Measurements from ENCODE around the gene SLC35B2. TPM values are rescaled to one million over a fixed set of nuclear protein-coding genes. Genes with fewer than 3 reads are reported as not detected.

SLC35B2 gene
- total RNA-seq, 1 experiment from 2014 or later, result 143 TPM

GRCh38 chr6:44230034-44230675 is 27.2 kb downstream of the SLC35B2 start:
- H3K4me1 Mint-ChIP-seq (ENCODE audit: low read depth, unreplicated experiment), result peaks cover 34% of the 10 kb centered on the region
- CTCF ChIA-PET, result interaction anchor here (0.6 kb wide), 1 partner anchor 101 kb away, joined by 4 read pairs; no protein-coding TSS in a partner anchor
- intact Hi-C loops (cut with micrococcal nuclease; ENCODE audit: unreplicated experiment), result no loop called here
- no peaks in the 10 kb centered on the region for H3K27me3 Mint-ChIP-seq (ENCODE audit: unreplicated experiment)
- no peaks in the 10 kb centered on the region for H3K9me3 Mint-ChIP-seq (ENCODE audit: low read depth, unreplicated experiment)
- DNase-seq, result no peak
- H3K4me3 Mint-ChIP-seq (ENCODE audit: low read depth, unreplicated experiment), result no peak overlapping the region
- no TSS peak for BruUV-seq (replicated peaks)
- no peak overlapping the region for H3K27ac Mint-ChIP-seq (ENCODE audit: unreplicated experiment)
- TF ChIP-seq CTCF (IDR thresholded peaks at IDR 0.05; ENCODE audit: unreplicated experiment), result no peak
- H3K36me3 Mint-ChIP-seq (ENCODE audit: insufficient read depth, unreplicated experiment), result peaks cover 27% of the 10 kb centered on the region

DNA sequence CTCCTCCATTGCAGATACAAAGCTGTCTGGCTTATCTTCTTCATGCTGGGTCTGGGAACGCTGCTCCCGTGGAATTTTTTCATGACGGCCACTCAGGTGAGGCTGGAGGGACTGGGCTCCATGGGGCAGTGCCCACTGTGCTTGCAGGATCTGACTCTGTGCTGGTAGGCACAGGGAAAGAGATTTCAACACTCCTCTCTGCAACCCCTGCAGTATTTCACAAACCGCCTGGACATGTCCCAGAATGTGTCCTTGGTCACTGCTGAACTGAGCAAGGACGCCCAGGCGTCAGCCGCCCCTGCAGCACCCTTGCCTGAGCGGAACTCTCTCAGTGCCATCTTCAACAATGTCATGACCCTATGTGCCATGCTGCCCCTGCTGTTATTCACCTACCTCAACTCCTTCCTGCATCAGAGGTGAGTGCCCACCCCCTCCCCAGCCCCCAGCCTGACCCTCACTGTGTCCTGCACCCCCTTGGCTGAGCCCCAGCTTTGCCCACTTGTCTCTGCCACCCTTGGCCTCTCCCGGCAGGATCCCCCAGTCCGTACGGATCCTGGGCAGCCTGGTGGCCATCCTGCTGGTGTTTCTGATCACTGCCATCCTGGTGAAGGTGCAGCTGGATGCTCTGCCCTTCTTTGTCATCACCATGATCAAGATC is 27.8 kb downstream of the SLC35B2 start:
- Mint-ChIP-seq H3K36me3 (ENCODE audit: insufficient read depth, unreplicated experiment) (peaks cover 22% of the 10 kb centered on the region), H3K4me1 (ENCODE audit: low read depth, unreplicated experiment) (peaks cover 34% of the 10 kb centered on the region), H3K9me3 (ENCODE audit: low read depth, unreplicated experiment) (no peaks in the 10 kb centered on the region), H3K4me3 (ENCODE audit: low read depth, unreplicated experiment) (no peak overlapping the region), H3K27me3 (ENCODE audit: unreplicated experiment) (no peaks in the 10 kb centered on the region), H3K27ac (ENCODE audit: unreplicated experiment) (no peak overlapping the region)
- no peak for DNase-seq
- intact Hi-C loops (cut with micrococcal nuclease; ENCODE audit: unreplicated experiment), result no loop called here
- BruUV-seq (replicated peaks), result no TSS peak
- CTCF ChIA-PET, result no interaction called here
- TF ChIP-seq CTCF (IDR thresholded peaks at IDR 0.05; ENCODE audit: unreplicated experiment), result no peak

DNA sequence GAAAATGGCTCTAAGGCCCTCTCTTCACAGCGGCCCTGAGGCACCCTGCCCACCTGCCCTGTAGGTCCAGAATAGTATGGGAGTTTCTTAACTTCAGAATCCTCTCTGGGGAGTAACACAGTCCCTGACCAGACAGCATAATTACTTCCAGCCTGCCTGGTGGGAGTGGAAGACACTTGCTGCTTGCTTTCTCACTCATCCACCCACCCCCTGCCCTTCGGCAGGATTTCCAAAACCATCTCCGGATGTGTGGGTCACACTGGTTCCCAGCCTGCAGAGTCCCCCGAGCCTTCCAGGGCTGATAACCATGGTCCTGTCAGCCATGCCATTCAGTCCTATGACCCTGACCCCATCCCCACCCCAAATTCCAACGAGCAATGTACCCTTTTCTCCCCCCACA is 28.5 kb downstream of the SLC35B2 start:
- H3K9me3 Mint-ChIP-seq (ENCODE audit: low read depth, unreplicated experiment), result no peaks in the 10 kb centered on the region
- no peak overlapping the region for H3K27ac Mint-ChIP-seq (ENCODE audit: unreplicated experiment)
- CTCF ChIA-PET, result interaction anchor here (1.9 kb wide), 1 partner anchor 9 kb away, joined by 5 read pairs; no protein-coding TSS in a partner anchor
- peaks cover 34% of the 10 kb centered on the region for H3K4me1 Mint-ChIP-seq (ENCODE audit: low read depth, unreplicated experiment)
- intact Hi-C loops (cut with micrococcal nuclease; ENCODE audit: unreplicated experiment), result no loop called here
- peaks cover 20% of the 10 kb centered on the region for H3K36me3 Mint-ChIP-seq (ENCODE audit: insufficient read depth, unreplicated experiment)
- no peaks in the 10 kb centered on the region for H3K27me3 Mint-ChIP-seq (ENCODE audit: unreplicated experiment)
- no peak for TF ChIP-seq CTCF (IDR thresholded peaks at IDR 0.05; ENCODE audit: unreplicated experiment)
- no peak for DNase-seq
- H3K4me3 Mint-ChIP-seq (ENCODE audit: low read depth, unreplicated experiment), result no peak overlapping the region
- no TSS peak for BruUV-seq (replicated peaks)

DNA sequence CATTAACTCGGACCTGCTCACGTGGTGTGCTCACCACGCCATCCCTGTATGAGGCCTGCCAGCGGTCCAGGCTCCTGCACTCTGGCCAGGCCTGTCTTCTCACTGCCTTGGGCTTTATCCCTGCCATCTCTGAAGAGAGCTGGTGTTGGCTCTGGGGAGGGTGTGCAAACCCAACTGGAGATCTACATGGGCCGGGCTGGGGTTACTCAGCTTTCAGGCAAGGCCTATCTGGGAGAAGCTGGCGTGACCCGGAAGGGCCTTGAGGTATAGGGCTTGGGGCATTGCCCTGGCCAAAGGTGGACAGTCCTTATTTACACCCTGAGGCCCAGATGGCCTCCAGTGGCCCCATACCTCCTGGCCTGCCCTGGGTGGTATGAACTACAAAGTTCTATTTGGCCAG is 28.9 kb downstream of the SLC35B2 start:
- TF ChIP-seq CTCF (IDR thresholded peaks at IDR 0.05; ENCODE audit: unreplicated experiment), result no peak
- BruUV-seq (replicated peaks), result no TSS peak
- intact Hi-C loops (cut with micrococcal nuclease; ENCODE audit: unreplicated experiment), result no loop called here

More for the DNA sequence above, 28.9 kb downstream of the SLC35B2 start:
- peaks cover 30% of the 10 kb centered on the region for H3K4me1 Mint-ChIP-seq (ENCODE audit: low read depth, unreplicated experiment)
- CTCF ChIA-PET, result interaction anchor here (1.1 to 1.9 kb wide), 2 partner anchors 9 to 52 kb away, joined by 3 to 5 read pairs; no protein-coding TSS in a partner anchor
- peaks cover 20% of the 10 kb centered on the region for H3K36me3 Mint-ChIP-seq (ENCODE audit: insufficient read depth, unreplicated experiment)
- H3K27ac Mint-ChIP-seq (ENCODE audit: unreplicated experiment), result no peak overlapping the region
- H3K9me3 Mint-ChIP-seq (ENCODE audit: low read depth, unreplicated experiment), result no peaks in the 10 kb centered on the region
- DNase-seq, result no peak
- H3K4me3 Mint-ChIP-seq (ENCODE audit: low read depth, unreplicated experiment), result no peak overlapping the region
- H3K27me3 Mint-ChIP-seq (ENCODE audit: unreplicated experiment), result no peaks in the 10 kb centered on the region
